Stimulated activated CD8-positive, alpha-beta memory T cell treated with anti-CD3 and anti-CD28 coated beads, Interleukin-15, amount 100 ng/mL, for 24 hours (primary cell): ENCODE results near the gene NTN5.

Experiments used
- DNase-seq: peaks from one replicate; pipeline ENCODE4 v3.0.0-alpha.2; 2020; ENCODE audit warnings: low read depth

NTN5 gene

DNA sequence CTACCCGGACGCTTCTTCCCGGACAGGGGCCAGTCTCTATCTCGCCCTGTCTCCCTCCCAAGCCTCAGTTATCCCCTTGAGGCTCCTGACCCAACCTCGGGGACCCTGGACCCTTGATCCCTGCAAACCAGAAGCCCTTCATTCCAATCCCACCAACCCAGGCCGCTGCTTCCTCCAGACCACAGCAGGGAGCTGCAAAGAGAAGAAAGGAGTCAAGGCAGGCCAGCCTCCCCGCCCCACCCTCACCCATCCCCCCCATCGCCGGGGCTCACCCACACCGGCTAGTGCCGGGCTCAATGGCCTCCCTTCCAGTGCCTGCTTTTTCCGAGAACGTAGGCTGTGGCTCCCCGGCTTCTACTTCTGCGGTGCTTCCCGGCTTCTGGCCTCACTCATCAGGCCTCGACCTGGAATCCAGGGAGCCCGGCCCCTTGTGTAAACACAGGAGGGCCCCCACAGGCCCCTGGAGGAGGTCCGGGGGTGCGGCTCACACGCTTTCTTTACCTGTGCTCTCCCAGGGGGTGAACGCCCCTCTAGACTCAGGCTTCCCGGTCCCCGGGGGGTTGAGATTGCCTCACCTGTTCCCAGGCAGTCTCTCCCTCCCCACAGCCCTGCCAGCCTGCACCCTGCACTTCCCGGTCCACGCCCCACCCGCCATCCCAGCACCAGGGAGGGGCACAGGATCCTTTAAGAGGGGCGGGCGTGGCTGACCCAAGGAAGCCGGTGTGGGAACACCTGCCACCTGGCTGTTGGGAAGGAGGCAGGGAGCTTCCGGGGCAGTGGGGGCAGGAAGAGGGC lies 58.2 kb downstream of the NTN5 start, which contains the start of gene FAM83E:
FAM83E (minus strand) TSS at position 641 of the 795 bp plus-strand sequence. CDS start 1,704 bp downstream, outside the sequence.
- no peak for DNase-seq

DNA sequence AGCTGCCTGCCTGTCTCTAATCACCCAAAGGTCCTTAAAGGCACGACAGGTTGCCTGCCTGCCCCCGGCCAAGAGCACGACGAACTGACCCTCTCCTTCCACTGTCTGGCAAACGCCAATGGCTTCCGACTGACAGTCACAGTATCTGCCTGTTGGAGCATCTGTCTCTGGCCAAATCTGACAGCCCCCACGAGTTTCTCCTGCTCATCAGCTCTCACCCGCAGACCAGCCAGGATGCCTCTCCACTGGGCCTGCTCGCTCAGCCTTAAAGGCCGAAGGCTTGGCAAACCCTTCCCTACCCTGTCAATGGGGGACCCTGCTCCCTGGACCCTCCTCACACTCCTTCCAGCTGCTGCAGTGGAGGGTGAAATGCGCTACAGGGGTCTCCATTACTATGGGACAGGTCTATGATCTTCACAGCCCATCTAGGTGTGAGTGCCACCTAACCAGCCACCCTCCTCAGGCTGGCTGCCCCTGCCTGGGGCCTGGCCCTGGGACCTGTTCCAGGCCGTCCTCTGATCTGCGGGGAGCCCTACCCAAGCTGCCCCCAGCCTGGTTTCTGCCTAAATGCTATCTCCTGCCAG lies 58.9 kb downstream of the NTN5 start:
- DNase-seq = no peak

DNA sequence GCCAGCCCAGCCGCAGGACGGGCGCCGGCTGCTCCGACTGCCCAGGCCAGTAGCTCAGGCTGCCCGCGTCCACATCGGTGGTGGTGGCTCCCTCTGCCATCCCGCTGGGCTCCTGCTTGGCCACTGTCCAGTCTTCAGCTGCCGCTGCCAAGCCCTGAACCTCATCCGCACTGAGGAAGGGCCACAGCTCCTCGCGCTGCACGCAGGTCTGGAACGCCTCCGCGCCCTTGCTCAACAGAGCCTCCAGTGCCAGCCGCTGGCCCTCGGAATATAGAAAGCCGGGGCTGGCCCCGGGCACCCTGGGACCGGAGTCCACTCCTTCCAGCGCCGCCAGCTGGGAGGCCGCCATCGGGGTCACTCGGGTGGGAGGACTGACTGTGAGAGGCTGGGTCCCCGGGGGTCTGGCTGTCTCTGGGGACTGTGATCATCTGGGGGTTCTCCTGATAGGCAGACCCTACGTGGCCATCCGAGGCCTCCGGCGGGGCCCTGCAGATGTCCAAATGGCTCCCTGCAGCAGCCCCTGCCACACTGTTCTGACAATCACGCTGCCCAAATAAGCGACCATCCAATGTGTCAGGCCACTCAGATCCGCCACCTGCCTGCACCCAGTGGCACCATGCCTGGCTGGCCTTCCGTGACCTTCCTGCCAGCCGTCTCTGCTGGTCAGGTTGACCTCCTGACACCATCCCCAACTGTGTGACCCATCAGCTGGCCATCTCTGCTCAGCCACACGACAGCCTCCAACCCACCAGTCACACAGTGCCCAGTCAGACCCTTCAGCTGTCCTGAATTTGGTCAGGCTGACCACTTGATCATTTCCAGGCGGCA lies 59.6 kb downstream of the NTN5 start:
- no peak for DNase-seq

- no peak for DNase-seq
Observed at GRCh38 chr19:48611872-48612271, 60.9 kb downstream of the NTN5 start.
